ENCODE results near the gene DCLK3. TPM values are rescaled to one million over a fixed set of nuclear protein-coding genes. Genes with fewer than 3 reads are reported as not detected.

DCLK3 gene
- total and polyA plus RNA-seq, 2 of the 13 experiments (the other 11 are each of a cell fraction or from before 2014, with no cell fraction given), result not detected

- TF ChIP-seq AFF4 (CRISPR knock-in tag; IDR thresholded peaks at IDR 0.05), result no peak
- no peak for TF ChIP-seq ZNF597 (CRISPR knock-in tag; IDR thresholded peaks at IDR 0.05)
Observed at GRCh38 chr3:36733162-36733696, 31.1 kb downstream of the DCLK3 start (continued).

- ATAC-seq (no peak; the same call in 2 of the 3 replicates), DNase-seq (ENCODE audit: low spot score) (peak; percentile 8), FAIRE-seq (no peak)
- no peaks in the 10 kb centered on the region for H3K9me3 ChIP-seq (ENCODE audit: low read length)
- no peaks in the 10 kb centered on the region for H3K79me2 ChIP-seq (ENCODE audit: insufficient read depth, low read length)
- 40% methylated on average over 3 of the region's 3 CpGs for WGBS (ENCODE audit: low lambda C conversion rate)
- no peak overlapping the region for H3K4me3 ChIP-seq (replicated peaks in 1 of 3; ENCODE audit: insufficient read depth in 1 of 3, low read depth in 2 of 3, low read length in 3 of 3)
- H3K36me3 ChIP-seq (replicated peaks in 1 of 2; ENCODE audit: control insufficient read depth in 1 of 2, insufficient read depth in 2 of 2, low read length in 2 of 2), result no peaks in the 10 kb centered on the region
- no peak overlapping the region for H3K9ac ChIP-seq (ENCODE audit: insufficient read depth, low read depth, low read length)
- no peaks in the 10 kb centered on the region for H4K20me1 ChIP-seq (ENCODE audit: insufficient read depth, low read length)
- no peak overlapping the region for H2AFZ ChIP-seq (ENCODE audit: low read length)
- intact Hi-C loops (cut with micrococcal nuclease; ENCODE audit: unreplicated experiment), result no loop called here
- no peaks in the 10 kb centered on the region for H3K27me3 ChIP-seq (ENCODE audit: control insufficient read depth in 1 of 2, insufficient read depth in 2 of 2, low read length in 2 of 2)
- no peaks in the 10 kb centered on the region for H3K4me1 ChIP-seq (ENCODE audit: insufficient read depth, low read length)
- no peak overlapping the region for H3K27ac ChIP-seq (ENCODE audit: extremely low read length, insufficient read depth, low read length)
- no peak overlapping the region for H3K4me2 ChIP-seq (ENCODE audit: low read depth, low read length)
- in situ Hi-C loops (cut with HindIII; ENCODE audit: extremely low pct_ligation_motif_present, low pct_unique_long_range_greater_than_20kb), result loop anchor here (10.0 to 25.0 kb wide), 3 partner anchors 114 to 481 kb away; no protein-coding TSS in a partner anchor
- no TSS peak for BruUV-seq (replicated peaks)
- ChIA-PET CTCF (ENCODE audit: low intra/inter-chr PET ratio, low total read pairs) (interaction anchor here (1.4 kb wide), 1 partner anchor 113 kb away, joined by 6 read pairs; no protein-coding TSS in a partner anchor), POLR2A (no interaction called here)
- TF ChIP-seq ZNF800 (CRISPR knock-in tag; IDR thresholded peaks at IDR 0.05) (no peak), HNF4A (CRISPR knock-in tag; IDR thresholded peaks at IDR 0.05) (peak; percentile 34; the same call in 1 of the 2 replicates), ZNF264 (CRISPR knock-in tag; IDR thresholded peaks at IDR 0.05) (no peak), TIGD3 (CRISPR knock-in tag; IDR thresholded peaks at IDR 0.05; ENCODE audit: borderline replicate concordance) (no peak), HOXA9 (CRISPR knock-in tag; IDR thresholded peaks at IDR 0.05; ENCODE audit: borderline replicate concordance) (no peak), ZFP36 (IDR thresholded peaks at IDR 0.05; ENCODE audit: borderline replicate concordance, low read depth, low read length, partially characterized antibody) (no peak), TFAP4 (IDR thresholded peaks at IDR 0.05; ENCODE audit: borderline replicate concordance, low read depth) (peak; percentile 38; the same call in 1 of the 2 replicates), ZMAT5 (CRISPR knock-in tag; IDR thresholded peaks at IDR 0.05; ENCODE audit: borderline replicate concordance, low read depth) (no peak)
Observed at GRCh38 chr3:36730966-36731365, 33.4 kb downstream of the DCLK3 start.
